Trophoblast cell (in vitro differentiated cells and primary cell): Measurements from ENCODE around the gene WDCP. TPM values are rescaled to one million over a fixed set of nuclear protein-coding genes. Genes with fewer than 3 reads are reported as not detected.
"Not testable (repeated sequence)": the region's sequence is repeated elsewhere in the genome, so short reads cannot be mapped to it uniquely, and the experiment has no call there.

ENCODE experiments used
- DNase-seq, 2 donors: peaks; one replicate each; pipeline ENCODE4 v3.0.0-alpha.2; 2016
- H2AFZ ChIP-seq: 2 replicates; pipeline ENCODE4 v1.6.1; 2013; ENCODE audit warnings: low read length, moderate library complexity, mild to moderate bottlenecking; ENCODE audit not compliant: insufficient read depth, poor library complexity
- H2AK5ac ChIP-seq: 2 replicates; pipeline ENCODE4 v1.6.1; 2013; ENCODE audit warnings: mild to moderate bottlenecking, low read length
- H2BK120ac ChIP-seq: 2 replicates; pipeline ENCODE4 v1.6.1; 2013; ENCODE audit warnings: low read length, mild to moderate bottlenecking, moderate library complexity; ENCODE audit not compliant: insufficient read depth, poor library complexity
- H2BK12ac ChIP-seq: 2 replicates; pipeline ENCODE4 v1.6.1; 2013; ENCODE audit warnings: mild to moderate bottlenecking, low read length, moderate library complexity
- H2BK5ac ChIP-seq: 2 replicates; pipeline ENCODE4 v1.6.1; 2013; ENCODE audit warnings: low read length, low read depth, moderate library complexity, mild to moderate bottlenecking; ENCODE audit not compliant: poor library complexity
- H3K14ac ChIP-seq: 2 replicates; pipeline ENCODE4 v1.6.1; 2013; ENCODE audit warnings: mild to moderate bottlenecking, low read length
- H3K18ac ChIP-seq: 2 replicates; pipeline ENCODE4 v1.6.1; 2013; ENCODE audit warnings: mild to moderate bottlenecking, low read length
- H3K23ac ChIP-seq: 2 replicates; pipeline ENCODE4 v1.6.1; 2013; ENCODE audit warnings: low read length
- H3K27ac ChIP-seq: 2 replicates; pipeline ENCODE4 v1.5.1; 2013; ENCODE audit warnings: low read depth, mild to moderate bottlenecking, inconsistent platforms, low read length, moderate library complexity
- H3K27me3 ChIP-seq: 2 replicates; pipeline ENCODE4 v1.6.1; 2013; ENCODE audit warnings: inconsistent platforms, mild to moderate bottlenecking, low read length, moderate library complexity; ENCODE audit not compliant: insufficient read depth
- H3K36me3 ChIP-seq, 2 experiments: 1 replicate in 1 of 2; 2 replicates in 1 of 2; pipeline ENCODE4 v1.6.1; 2013; ENCODE audit warnings: low read length in 2 of 2, mild to moderate bottlenecking in 2 of 2, moderate library complexity in 1 of 2; ENCODE audit not compliant: insufficient read depth in 2 of 2, control insufficient read depth in 1 of 2
- H3K4ac ChIP-seq: 2 replicates; pipeline ENCODE4 v1.6.1; 2013; ENCODE audit warnings: low read depth, mild to moderate bottlenecking, low read length, moderate library complexity
- H3K4me1 ChIP-seq, 2 experiments: 1 replicate in 1 of 2; 2 replicates in 1 of 2; pipeline ENCODE4 v1.6.1; 2013; ENCODE audit warnings: low read length in 2 of 2, mild to moderate bottlenecking in 2 of 2, moderate library complexity in 1 of 2; ENCODE audit not compliant: insufficient read depth in 2 of 2, control insufficient read depth in 1 of 2
- H3K4me2 ChIP-seq: 2 replicates; pipeline ENCODE4 v1.6.1; 2013; ENCODE audit warnings: inconsistent platforms, mild to moderate bottlenecking, low read length, moderate library complexity
- H3K4me3 ChIP-seq: 2 replicates; pipeline ENCODE4 v1.5.1; 2013; ENCODE audit warnings: mild to moderate bottlenecking, low read depth, low read length, inconsistent platforms
- H3K79me1 ChIP-seq: one replicate; pipeline ENCODE4 v1.6.1; 2013; ENCODE audit warnings: low read length
- H3K79me2 ChIP-seq: 2 replicates; pipeline ENCODE4 v1.6.1; 2013; ENCODE audit warnings: low read length, mild to moderate bottlenecking; ENCODE audit not compliant: control insufficient read depth, insufficient read depth, poor library complexity
- H3K9ac ChIP-seq: 2 replicates; pipeline ENCODE4 v1.6.1; 2013; ENCODE audit warnings: mild to moderate bottlenecking, low read length
- H3K9me3 ChIP-seq: 2 replicates; pipeline ENCODE4 v1.6.1; 2013; ENCODE audit warnings: low read depth, mild to moderate bottlenecking, control low read depth, inconsistent platforms, low read length; ENCODE audit not compliant: insufficient read depth
- H4K12ac ChIP-seq: 2 replicates; pipeline ENCODE4 v1.6.1; 2013; ENCODE audit warnings: low read depth, mild to moderate bottlenecking, low read length, moderate library complexity
- H4K8ac ChIP-seq: 2 replicates; pipeline ENCODE4 v1.6.1; 2013; ENCODE audit warnings: low read depth, mild to moderate bottlenecking, low read length, moderate library complexity
- H4K91ac ChIP-seq: one replicate; pipeline ENCODE4 v1.6.1; 2013; ENCODE audit warnings: low read depth, mild to moderate bottlenecking, low read length, moderate library complexity
- WGBS: extraction: QIAGEN DNeasy Blood & Tissue Kit; methylation state at CpG from one replicate; pipeline ENCODE4 v1.1.7; 2013; ENCODE audit warnings: missing lambda C conversion rate; ENCODE audit not compliant: insufficient read length, insufficient coverage; ENCODE audit errors: extremely low coverage; 5-methylcytosine and 5-hydroxymethylcytosine counted together
- polyA plus RNA-seq: library from polyadenylated mRNA; stranded (reverse); fragments of 200-250 nt; gene quantifications from 2 replicates; pipeline ENCODE4 v1.2.3, GENCODE V29; 2013

WDCP gene
- polyA plus RNA-seq = 4.3 and 4.7 TPM in 2 replicates

- H3K79me2 ChIP-seq = peaks cover 5% of the 10 kb centered on the region
- peak within 1 kb of the TSS; percentile 67 for H3K18ac ChIP-seq
- no CpG with 5 or more reads among the region's 38 CpGs for WGBS
These were observed at the start of gene WDCP for GRCh38 chr2:24046930-24047702. Gene WDCP (minus strand): TSS chr2:24047391. CDS start chr2:24039494, 7,897 bp downstream.

GRCh38 chr2:24095171-24095677, 48.0 kb upstream of the WDCP start:
- not testable (repeated sequence) for H3K4ac ChIP-seq, H2BK120ac ChIP-seq, H4K8ac ChIP-seq, H2BK5ac ChIP-seq, H3K23ac ChIP-seq, H3K14ac ChIP-seq, H3K4me2 ChIP-seq, H3K4me3 ChIP-seq, H3K79me2 ChIP-seq, H2BK12ac ChIP-seq, H3K18ac ChIP-seq, H3K36me3 ChIP-seq, H2AK5ac ChIP-seq, DNase-seq, H3K27me3 ChIP-seq, H3K79me1 ChIP-seq, H2AFZ ChIP-seq, H3K4me1 ChIP-seq, H4K91ac ChIP-seq, H3K9ac ChIP-seq, H4K12ac ChIP-seq, H3K27ac ChIP-seq, H3K9me3 ChIP-seq
- no CpG with 5 or more reads among the region's 17 CpGs for WGBS

More at GRCh38 chr2:24046930-24047702, at the start of gene WDCP:
- Histone ChIP-seq H3K14ac (peak within 1 kb of the TSS; percentile 88), H2AFZ (peak within 1 kb of the TSS; percentile 95), H3K36me3 (no peaks in the 10 kb centered on the region), H3K4me2 (peak within 1 kb of the TSS; percentile 85), H3K79me1 (peaks cover 6% of the 10 kb centered on the region), H3K4ac (peak within 1 kb of the TSS; percentile 65), H2AK5ac (no peak within 1 kb of the TSS), H2BK12ac (no peak within 1 kb of the TSS), H3K4me1 (peaks cover 3 to 4% of the 10 kb centered on the region in 2 experiments), H2BK5ac (no peak within 1 kb of the TSS), H4K12ac (peak within 1 kb of the TSS; percentile 97), H2BK120ac (peak within 1 kb of the TSS; percentile 60), H4K91ac (peak within 1 kb of the TSS; percentile 58), H3K4me3 (peak within 1 kb of the TSS; percentile 85), H3K23ac (no peak within 1 kb of the TSS), H4K8ac (peak within 1 kb of the TSS; percentile 97), H3K9me3 (peaks cover 3% of the 10 kb centered on the region), H3K27ac (no peak within 1 kb of the TSS), H3K27me3 (no peaks in the 10 kb centered on the region), H3K9ac (peak within 1 kb of the TSS; percentile 72)
- DNase-seq = peak; percentile 96 to 97

- not testable (repeated sequence) for H2AFZ ChIP-seq, H3K4me2 ChIP-seq, H2BK5ac ChIP-seq, H4K8ac ChIP-seq, H3K14ac ChIP-seq, H2BK120ac ChIP-seq, DNase-seq, H3K79me1 ChIP-seq, H3K4ac ChIP-seq, H3K79me2 ChIP-seq, H4K12ac ChIP-seq, H3K27ac ChIP-seq, H3K23ac ChIP-seq, H3K36me3 ChIP-seq, H3K27me3 ChIP-seq, H3K4me3 ChIP-seq, H3K18ac ChIP-seq, H3K9ac ChIP-seq, H2AK5ac ChIP-seq, H4K91ac ChIP-seq, H3K9me3 ChIP-seq, H3K4me1 ChIP-seq, H2BK12ac ChIP-seq
- no CpG with 5 or more reads among the region's 5 CpGs for WGBS
These were observed 46.1 kb upstream of the WDCP start for GRCh38 chr2:24093270-24093669.

- Histone ChIP-seq H3K4me2 (no peak overlapping the region), H3K27me3 (no peaks in the 10 kb centered on the region), H2AK5ac (no peak overlapping the region), H3K79me1 (peaks cover 10% of the 10 kb centered on the region), H3K4ac (no peak overlapping the region), H3K9me3 (no peaks in the 10 kb centered on the region), H3K23ac (no peak overlapping the region), H2BK120ac (no peak overlapping the region), H3K9ac (no peak overlapping the region), H3K36me3 (no peaks in the 10 kb centered on the region), H3K14ac (no peak overlapping the region), H3K27ac (no peak overlapping the region), H2BK12ac (no peak overlapping the region), H4K8ac (no peak overlapping the region), H2BK5ac (no peak overlapping the region), H4K12ac (no peak overlapping the region), H4K91ac (no peak overlapping the region), H3K79me2 (peaks cover 4% of the 10 kb centered on the region), H3K4me1 (peaks cover 4 to 5% of the 10 kb centered on the region in 2 experiments), H3K18ac (no peak overlapping the region), H2AFZ (no peak overlapping the region), H3K4me3 (no peak overlapping the region)
- DNase-seq = no peak
- no CpG with 5 or more reads among the region's 2 CpGs for WGBS
These were observed 41.7 kb upstream of the WDCP start for GRCh38 chr2:24088821-24089359.
